ENCODE measurements around the gene SOX1.

- TF ChIP-seq CTCF (IDR thresholded peaks at IDR 0.05) = no peak
- no peak for TF ChIP-seq POLR2A (IDR thresholded peaks at IDR 0.05)
Measured at GRCh38 chr13:112053167-112053743, 13.7 kb upstream of the SOX1 start.
